Measurements from ENCODE around the gene MBLAC1. TPM values are rescaled to one million over a fixed set of nuclear protein-coding genes. Genes with fewer than 3 reads are reported as not detected.
A peak's percentile ranks its signal among the peaks of the same experiment; 100 is the strongest.

MBLAC1 gene
- total and polyA plus RNA-seq, 2 of the 4 experiments (the other 2 are of a cell fraction), result 0.72 to 1.4 TPM

GRCh38 chr7:100085515-100085914 is 41.3 kb upstream of the MBLAC1 start:
- WGBS, 2 experiments (ENCODE audit: extremely low coverage in 2 of 2, insufficient read length in 1 of 2), result no CpG with 5 or more reads among the region's 3 CpGs
- dilution Hi-C loops (cut with HindIII; ENCODE audit: low sequenced_read_pairs, unreplicated experiment), result no loop called here
- peak overlapping the region; percentile 77 for H4K91ac ChIP-seq (ENCODE audit: insufficient read depth, low read depth, low read length)
- H2AFZ ChIP-seq (replicated peaks; ENCODE audit: low read length, poor library complexity), result peak overlapping the region; percentile 62
- ATAC-seq (ENCODE audit: low read depth), result no peak
- H3K9me1 ChIP-seq (ENCODE audit: insufficient read depth, low read length), result peaks cover 11% of the 10 kb centered on the region
- H4K5ac ChIP-seq (ENCODE audit: low read depth, low read length), result no peak overlapping the region
- peak overlapping the region in 1 of 2 experiments; percentile 68; a peak in 3 of 4 replicates for H4K8ac ChIP-seq (ENCODE audit: low read depth in 2 of 2, low read length in 2 of 2)
- H3K4me2 ChIP-seq (ENCODE audit: low read depth, low read length), result no peak overlapping the region
- H3K36me3 ChIP-seq (ENCODE audit: control insufficient read depth, insufficient read depth, low read length), result peaks cover 3% of the 10 kb centered on the region
- H3K56ac ChIP-seq (ENCODE audit: extremely low read depth, insufficient read depth, low read length), result no peak overlapping the region
- peak overlapping the region; percentile 98 for H3K4ac ChIP-seq (ENCODE audit: low read depth, low read length)
- H2BK15ac ChIP-seq (ENCODE audit: low read depth, low read length), result peak overlapping the region; percentile 85; the same call in 2 of the 3 replicates
- peak overlapping the region; percentile 94 for H2BK20ac ChIP-seq (ENCODE audit: low read depth, low read length)
- peak overlapping the region; percentile 40 for H2BK5ac ChIP-seq (ENCODE audit: low read depth, low read length, poor library complexity, severe bottlenecking)
- H3K79me1 ChIP-seq (ENCODE audit: low read depth in 1 of 2, low read length in 2 of 2), result peaks cover 6 to 34% of the 10 kb centered on the region in 2 experiments; a peak in 3 of 4 replicates
- H2AK5ac ChIP-seq (ENCODE audit: low read depth, low read length), result peak overlapping the region; percentile 86
- H3K14ac ChIP-seq (replicated peaks; ENCODE audit: low read depth, low read length), result peak overlapping the region; percentile 78
- peak overlapping the region; percentile 60 for H2AK9ac ChIP-seq (replicated peaks; ENCODE audit: low read depth, low read length, poor library complexity)
- no peak overlapping the region for H3K9ac ChIP-seq (ENCODE audit: low read depth, low read length)
- H3K18ac ChIP-seq (ENCODE audit: low read depth, low read length), result no peak overlapping the region
- H3K4me1 ChIP-seq (ENCODE audit: control insufficient read depth, insufficient read depth, low read length), result peaks cover 21% of the 10 kb centered on the region
- BruUV-seq (replicated peaks), result no TSS peak
- H3K27me3 ChIP-seq (ENCODE audit: control insufficient read depth, insufficient read depth, low read length), result no peaks in the 10 kb centered on the region
- no peak overlapping the region for H3K23ac ChIP-seq (ENCODE audit: low read depth, low read length)
- H2BK120ac ChIP-seq (ENCODE audit: low read depth, low read length), result peak overlapping the region; percentile 95
- H3K27ac ChIP-seq (ENCODE audit: insufficient read depth, low read length), result peak overlapping the region; percentile 13
- CTCF ChIA-PET, result no interaction called here
- TF ChIP-seq MAZ (IDR thresholded peaks at IDR 0.05; ENCODE audit: borderline replicate concordance, low read depth, low read length), result no peak
- TF ChIP-seq MXI1 (IDR thresholded peaks at IDR 0.05; ENCODE audit: borderline replicate concordance, low read depth, low read length), result no peak
- no peak for TF ChIP-seq NFE2L2 (IDR thresholded peaks at IDR 0.05; ENCODE audit: low read depth, low read length)
- TF ChIP-seq BHLHE40 (IDR thresholded peaks at IDR 0.05; ENCODE audit: low read depth, low read length), result no peak
- TF ChIP-seq CEBPB (IDR thresholded peaks at IDR 0.05; ENCODE audit: low read depth, low read length), result peak; percentile 33; the same call in 1 of the 2 replicates
- TF ChIP-seq RFX5 (IDR thresholded peaks at IDR 0.05; ENCODE audit: low read depth, low read length), result no peak
- TF ChIP-seq MAFK (IDR thresholded peaks at IDR 0.05; ENCODE audit: low read depth, low read length), result no peak
- 0 out of 2 replicates have a peak, but pooled peaks cover 2% of the 10 kb centered on the region for H4K20me1 ChIP-seq (ENCODE audit: insufficient read depth, low read length)
- POLR2A ChIA-PET (ENCODE audit: unreplicated experiment), result no interaction called here
- in situ Hi-C loops (cut with MboI; ENCODE audit: low sequenced_read_pairs), result no loop called here
- H3K9me3 ChIP-seq (ENCODE audit: control insufficient read depth, insufficient read depth, low read length), result no peaks in the 10 kb centered on the region
- no peak for DNase-seq
- no peak overlapping the region for H3K4me3 ChIP-seq (ENCODE audit: insufficient read depth, low read depth, low read length)
- intact Hi-C loops (cut with micrococcal nuclease), result no loop called here
